CD4-positive, alpha-beta memory T cell (primary cell): ENCODE data around the gene IL6ST. TPM values are rescaled to one million over a fixed set of nuclear protein-coding genes. Genes with fewer than 3 reads are reported as not detected.
"Not testable (repeated sequence)": the region's sequence is repeated elsewhere in the genome, so short reads cannot be mapped to it uniquely, and the experiment has no call there.

Experiments
- CTCF ChIA-PET: fragments of 350-600 bp; sonication (Branson Sonifier 250); formaldehyde crosslinking; loops from one replicate; lab custom pipeline; 2021; ENCODE audit warnings: inconsistent platforms; ENCODE audit not compliant: partially characterized antibody; lab: Charles Lee
- POLR2A ChIA-PET: fragments of 350-600 bp; sonication (Branson Sonifier 250); formaldehyde crosslinking; loops from one replicate; lab custom pipeline; 2021; ENCODE audit not compliant: partially characterized antibody; lab: Charles Lee
- DNase-seq, 5 donors: peaks; one replicate each; pipeline versions ENCODE4 v3.0.0 to v3.0.0-alpha.2; 2020 to 2022; ENCODE audit warnings: mixed read lengths in 1 of 5
- H3K27ac ChIP-seq: one replicate; pipeline ENCODE4 v1.7.0; 2013; ENCODE audit warnings: low read depth, low read length
- H3K27me3 ChIP-seq: 2 replicates; pipeline ENCODE4 v1.7.0; 2013; ENCODE audit warnings: mild to moderate bottlenecking, low read length, moderate library complexity; ENCODE audit not compliant: insufficient read depth
- H3K36me3 ChIP-seq: 2 replicates; pipeline ENCODE4 v1.7.0; 2013; ENCODE audit warnings: mild to moderate bottlenecking, low read length, moderate library complexity; ENCODE audit not compliant: insufficient read depth
- H3K4me1 ChIP-seq: 2 replicates; pipeline ENCODE4 v1.7.0; 2013; ENCODE audit warnings: mild to moderate bottlenecking, low read length, moderate library complexity; ENCODE audit not compliant: insufficient read depth
- H3K4me3 ChIP-seq, 2 donors: one replicate each; pipeline ENCODE4 v1.7.0; 2013; ENCODE audit warnings: low read length in 2 of 2, mild to moderate bottlenecking in 1 of 2
- H3K9me3 ChIP-seq, 2 donors: one replicate each; pipeline ENCODE4 v1.7.0; 2013; ENCODE audit warnings: low read length in 2 of 2, control low read depth in 1 of 2; ENCODE audit not compliant: control insufficient read depth in 1 of 2
- H3K27ac Mint-ChIP-seq, 7 donors: one replicate each; pipeline ENCODE4 v1.8.0; 2020 to 2021; ENCODE audit warnings: mixed read lengths in 7 of 7, mild to moderate bottlenecking in 6 of 7, inconsistent platforms in 3 of 7, moderate library complexity in 3 of 7
- H3K27me3 Mint-ChIP-seq, 2 donors: one replicate each; pipeline ENCODE4 v1.8.0; 2020 to 2021; ENCODE audit warnings: mixed read lengths in 2 of 2
- H3K36me3 Mint-ChIP-seq, 2 donors: one replicate each; pipeline ENCODE4 v1.8.0; 2020 to 2021; ENCODE audit warnings: mixed read lengths in 2 of 2, inconsistent platforms in 1 of 2, mild to moderate bottlenecking in 1 of 2
- H3K4me1 Mint-ChIP-seq, 4 donors: one replicate each; pipeline ENCODE4 v1.8.0; 2020 to 2021; ENCODE audit warnings: mixed read lengths in 4 of 4, mild to moderate bottlenecking in 1 of 4
- H3K4me3 Mint-ChIP-seq, 8 donors: one replicate each; pipeline ENCODE4 v1.8.0; 2020 to 2021; ENCODE audit warnings: mixed read lengths in 8 of 8, mild to moderate bottlenecking in 7 of 8, moderate library complexity in 6 of 8, inconsistent platforms in 3 of 8
- H3K9me3 Mint-ChIP-seq, 8 donors: one replicate each; pipeline ENCODE4 v1.8.0; 2020 to 2021; ENCODE audit warnings: mixed read lengths in 8 of 8, mild to moderate bottlenecking in 5 of 8, inconsistent platforms in 3 of 8, moderate library complexity in 1 of 8
- intact Hi-C: fragments of 100-400 bp; cut with micrococcal nuclease; formaldehyde crosslinking; loops from one replicate; pipeline ENCODE4 v1.15.1; 2023
- polyA plus RNA-seq, 2 donors: library from polyadenylated mRNA; unstranded; fragments of 300-500 nt; fragmentation: Illumina TruSeq; gene quantifications; one replicate each; pipeline ENCODE4 v1.2.3, GENCODE V29; 2021
- total RNA-seq, 2 experiments: library from RNA; stranded (reverse); gene quantifications; one replicate each; pipeline ENCODE4 v1.2.3, GENCODE V29; 2021

IL6ST gene
- total and polyA plus RNA-seq, 4 experiments from 2014 or later = 26.3 to 180 (median 110) TPM

DNA sequence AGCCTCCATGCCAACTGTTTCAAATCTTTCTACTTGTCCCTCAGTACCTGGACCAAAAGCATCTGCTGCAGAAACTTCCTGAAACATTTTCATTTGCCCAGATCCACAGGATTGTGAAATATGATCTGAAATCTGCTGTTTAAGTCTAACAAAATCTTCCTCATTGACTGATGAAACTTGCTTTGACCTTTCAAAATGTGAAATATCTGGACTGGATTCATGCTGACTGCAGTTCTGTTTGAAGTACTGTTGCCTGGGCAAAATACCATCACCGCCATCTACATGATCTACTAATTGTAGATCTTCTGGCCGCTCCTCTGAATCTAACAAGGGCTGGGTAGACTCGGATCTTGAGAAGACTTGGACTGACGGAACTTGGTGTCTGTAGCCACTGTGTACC is 53.6 kb downstream of the IL6ST start:
- H3K4me3 Mint-ChIP-seq, H3K27ac ChIP-seq, H3K27me3 ChIP-seq, intact Hi-C loops, DNase-seq, H3K9me3 ChIP-seq, H3K27me3 Mint-ChIP-seq, POLR2A ChIA-PET, H3K4me1 ChIP-seq, H3K9me3 Mint-ChIP-seq, H3K4me3 ChIP-seq: not testable (repeated sequence)
- Mint-ChIP-seq H3K4me1 (peaks cover 4 to 16% (median 11%) of the 10 kb centered on the region in 4 donors), H3K27ac (peak overlapping the region in 4 of 7 donors; percentile 24 to 63 (median 28)), H3K36me3 (peaks cover 41 to 74% of the 10 kb centered on the region in 2 donors)
- CTCF ChIA-PET = interaction anchor here (1.3 to 1.7 kb wide), 2 partner anchors 249 to 260 kb away, joined by 3 to 9 read pairs; no protein-coding TSS in a partner anchor
- peaks cover 36% of the 10 kb centered on the region for H3K36me3 ChIP-seq

DNA sequence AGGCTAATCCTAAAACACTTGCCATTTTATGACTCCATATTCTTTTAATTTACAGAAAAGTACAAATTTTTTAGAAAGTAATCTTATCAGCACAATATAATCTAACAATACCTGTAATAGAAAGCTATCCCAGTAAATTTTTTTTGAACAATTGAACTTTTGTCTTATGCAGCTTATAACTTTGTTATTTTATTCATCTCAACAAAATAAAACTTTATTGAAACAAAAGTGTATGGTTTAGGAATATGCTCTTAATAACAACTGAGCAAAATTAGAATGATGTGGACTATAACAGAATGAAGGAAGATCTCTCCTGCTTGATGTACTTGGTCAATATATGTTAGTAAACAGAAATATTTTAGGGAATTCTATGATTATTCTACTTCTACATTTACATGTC is 57.2 kb downstream of the IL6ST start:
- peaks cover 30% of the 10 kb centered on the region for H3K36me3 ChIP-seq
- not testable (repeated sequence) for H3K9me3 Mint-ChIP-seq, H3K4me3 Mint-ChIP-seq, H3K4me3 ChIP-seq, H3K27me3 Mint-ChIP-seq, H3K9me3 ChIP-seq, H3K27me3 ChIP-seq, H3K4me1 ChIP-seq, DNase-seq, H3K27ac ChIP-seq
- ChIA-PET CTCF (interaction anchor here (0.8 to 5.3 kb wide), 14 partner anchors 9 to 900 kb away, joined by 3 to 146 read pairs (median 8); no protein-coding TSS in a partner anchor), POLR2A (interaction anchor here (0.6 kb wide), 1 partner anchor 51 kb away, joined by 3 read pairs; no protein-coding TSS in a partner anchor)
- H3K27ac Mint-ChIP-seq = peak overlapping the region in 3 of 7 donors; percentile 13 to 57 (median 24)
- peaks cover 17 to 56% of the 10 kb centered on the region in 2 donors for H3K36me3 Mint-ChIP-seq
- intact Hi-C loops = loop anchor here (2.0 to 5.0 kb wide), 2 partner anchors 41 to 1285 kb away; no protein-coding TSS in a partner anchor
- peaks cover 0 to 11% (median 5%) of the 10 kb centered on the region in 4 donors for H3K4me1 Mint-ChIP-seq

DNA sequence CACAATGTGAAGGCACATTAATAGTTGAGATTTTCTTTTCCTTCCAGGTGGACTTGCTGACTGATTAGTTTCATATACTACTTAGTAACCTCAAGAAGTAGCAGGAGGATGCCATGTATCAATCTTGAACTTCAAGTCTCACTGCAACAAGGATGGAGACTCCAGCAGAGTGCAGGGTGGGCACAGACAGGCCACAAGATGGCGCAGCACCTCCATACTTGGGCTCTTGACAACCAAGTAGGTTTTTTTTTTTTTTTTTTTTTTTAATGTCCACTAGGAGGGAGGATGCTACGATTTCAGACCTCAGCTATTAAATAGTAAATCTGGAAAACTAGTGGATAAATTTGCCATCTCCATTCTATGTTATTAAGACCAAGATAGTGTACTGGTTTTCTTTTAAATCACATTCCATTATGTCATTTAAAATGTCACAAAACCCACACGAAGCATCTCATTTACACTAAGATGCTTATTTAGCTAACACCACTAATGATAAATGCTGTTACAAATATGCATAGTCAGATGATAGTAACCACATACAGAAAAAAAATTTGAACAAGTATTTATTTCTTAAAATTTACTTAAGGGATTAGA is 58.6 kb downstream of the IL6ST start:
- Mint-ChIP-seq H3K4me3 (no peak overlapping the region), H3K4me1 (peaks cover 0 to 8% (median 4%) of the 10 kb centered on the region in 4 donors), H3K27me3 (no peaks in the 10 kb centered on the region), H3K36me3 (peaks cover 14 to 42% of the 10 kb centered on the region in 2 donors), H3K9me3 (peaks cover 0 to 1% (median 0%) of the 10 kb centered on the region in 8 donors), H3K27ac (peak overlapping the region in 4 of 7 donors; percentile 25 to 73 (median 42))
- H3K9me3 ChIP-seq = no peaks in the 10 kb centered on the region
- no peaks in the 10 kb centered on the region for H3K27me3 ChIP-seq
- ChIA-PET CTCF (interaction anchor here (0.6 to 5.3 kb wide), 45 partner anchors 10 to 1289 kb away, joined by 3 to 146 read pairs (median 4); no protein-coding TSS in a partner anchor), POLR2A (interaction anchor here (0.5 to 1.5 kb wide), 3 partner anchors 259 to 887 kb away, joined by 3 to 8 read pairs (median 3); no protein-coding TSS in a partner anchor)
- peaks cover 16% of the 10 kb centered on the region for H3K36me3 ChIP-seq
- H3K27ac ChIP-seq = no peak overlapping the region
- H3K4me1 ChIP-seq = peaks cover 5% of the 10 kb centered on the region
- intact Hi-C loops = loop anchor here (1.0 to 5.0 kb wide), 5 partner anchors 43 to 1286 kb away; no protein-coding TSS in a partner anchor
- H3K4me3 ChIP-seq = no peak overlapping the region
- DNase-seq = peak; percentile 61 to 76 (median 65)

DNA sequence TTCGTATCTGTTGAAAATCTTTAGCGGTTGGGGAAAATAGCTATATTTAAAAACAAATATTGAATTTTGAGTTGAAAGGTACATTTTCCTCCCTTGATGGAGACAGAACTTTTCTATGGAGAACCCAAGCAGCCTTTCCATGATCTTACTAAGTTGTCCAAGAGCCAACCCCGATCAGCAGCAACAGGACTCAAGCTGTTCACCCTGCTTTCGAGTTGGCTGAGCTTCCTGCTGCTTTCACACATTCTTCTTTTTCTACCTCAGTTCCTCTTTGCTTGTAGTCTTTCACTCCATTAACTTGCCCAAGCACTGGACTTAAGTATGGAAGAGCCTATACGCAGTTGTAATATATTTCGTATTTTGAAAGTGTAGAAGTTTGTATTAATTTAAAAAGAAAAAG is 59.4 kb downstream of the IL6ST start:
- no peaks in the 10 kb centered on the region for H3K27me3 ChIP-seq
- Mint-ChIP-seq H3K4me3 (no peak overlapping the region), H3K27ac (peak overlapping the region in 1 of 7 donors; percentile 41), H3K4me1 (peaks cover 0 to 5% (median 4%) of the 10 kb centered on the region in 4 donors), H3K27me3 (no peaks in the 10 kb centered on the region), H3K36me3 (peaks cover 9 to 37% of the 10 kb centered on the region in 2 donors), H3K9me3 (peaks cover 0 to 1% (median 0%) of the 10 kb centered on the region in 8 donors)
- H3K4me1 ChIP-seq = peaks cover 4% of the 10 kb centered on the region
- no peak for DNase-seq
- peaks cover 12% of the 10 kb centered on the region for H3K36me3 ChIP-seq
- intact Hi-C loops = loop anchor here (5.0 kb wide), 1 partner anchor 1287 kb away; no protein-coding TSS in a partner anchor
- H3K4me3 ChIP-seq = no peak overlapping the region
- H3K9me3 ChIP-seq = no peaks in the 10 kb centered on the region
- CTCF ChIA-PET = interaction anchor here (0.8 to 5.3 kb wide), 13 partner anchors 9 to 335 kb away, joined by 3 to 146 read pairs (median 7); no protein-coding TSS in a partner anchor
- POLR2A ChIA-PET = interaction anchor here (1.1 to 1.3 kb wide), 2 partner anchors 59 to 260 kb away, joined by 3 read pairs; partner anchors contain the start of gene IL6ST
- H3K27ac ChIP-seq = no peak overlapping the region

DNA sequence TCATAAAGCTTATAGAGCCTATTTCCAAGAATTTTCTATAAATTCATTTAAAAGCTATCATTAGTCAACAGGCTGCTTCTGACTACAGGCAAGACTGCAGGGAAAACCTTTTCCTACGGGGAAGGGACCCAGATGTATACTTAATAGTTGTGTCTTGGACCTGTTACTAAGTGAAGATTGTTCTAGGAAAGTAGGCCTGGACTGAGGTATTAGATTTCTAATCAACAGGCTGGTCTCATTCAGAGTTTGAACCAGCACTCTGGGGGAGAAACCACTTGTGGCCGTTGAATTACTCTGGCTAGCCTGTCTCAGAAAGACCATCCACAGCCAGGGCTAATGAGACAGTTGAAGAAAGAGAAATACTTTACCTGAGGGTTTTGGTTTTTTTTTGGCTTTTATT is 60.0 kb downstream of the IL6ST start:
- no peak overlapping the region for H3K27ac ChIP-seq
- Mint-ChIP-seq H3K4me1 (peaks cover 2 to 5% (median 4%) of the 10 kb centered on the region in 4 donors), H3K4me3 (no peak overlapping the region), H3K9me3 (peaks cover 0 to 1% (median 0%) of the 10 kb centered on the region in 8 donors), H3K36me3 (peaks cover 9 to 32% of the 10 kb centered on the region in 2 donors), H3K27ac (peak overlapping the region in 1 of 7 donors; percentile 18), H3K27me3 (no peaks in the 10 kb centered on the region)
- no peaks in the 10 kb centered on the region for H3K27me3 ChIP-seq
- ChIA-PET CTCF (interaction anchor here (0.8 to 5.3 kb wide), 10 partner anchors 8 to 336 kb away, joined by 3 to 146 read pairs (median 5); no protein-coding TSS in a partner anchor), POLR2A (interaction anchor here (1.1 kb wide), 1 partner anchor 60 kb away, joined by 3 read pairs; the partner anchor contains the start of gene IL6ST)
- DNase-seq = no peak
- no peak overlapping the region for H3K4me3 ChIP-seq
- H3K4me1 ChIP-seq = no peaks in the 10 kb centered on the region
- intact Hi-C loops = loop anchor here (5.0 kb wide), 1 partner anchor 1288 kb away; no protein-coding TSS in a partner anchor
- peaks cover 12% of the 10 kb centered on the region for H3K36me3 ChIP-seq
- H3K9me3 ChIP-seq = no peaks in the 10 kb centered on the region

DNA sequence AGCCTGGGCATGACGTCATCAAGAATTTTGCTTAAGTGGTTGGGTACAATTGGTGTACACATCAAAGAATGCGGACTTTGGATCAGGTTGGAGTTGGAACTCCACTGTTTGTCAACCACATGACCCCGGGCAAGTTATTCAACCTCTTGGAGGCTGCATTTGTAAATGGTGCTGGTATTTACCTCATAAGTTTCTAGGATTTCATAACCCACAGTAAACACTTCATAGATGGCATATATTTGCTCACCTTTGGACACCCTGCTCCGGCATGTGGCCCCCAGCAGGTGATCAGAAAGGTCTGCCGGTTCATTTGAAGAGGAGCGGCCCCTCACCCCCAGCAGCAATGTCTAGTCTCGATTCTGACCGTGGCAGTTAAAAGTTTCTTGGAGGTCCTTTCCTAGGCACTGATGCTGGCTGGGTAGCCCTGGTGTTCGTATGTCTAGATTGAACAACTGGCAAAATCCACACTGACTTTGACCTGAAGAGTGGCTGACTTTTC is 60.6 kb downstream of the IL6ST start:
- peak overlapping the region in 2 of 7 donors; percentile 18 to 41 for H3K27ac Mint-ChIP-seq
- H3K36me3 ChIP-seq = peaks cover 12% of the 10 kb centered on the region
- H3K4me3 ChIP-seq = no peak overlapping the region
- DNase-seq = no peak
- H3K4me1 ChIP-seq = no peaks in the 10 kb centered on the region
- no peak overlapping the region for H3K27ac ChIP-seq
- CTCF ChIA-PET = interaction anchor here (1.1 to 5.3 kb wide), 4 partner anchors 10 to 267 kb away, joined by 3 to 146 read pairs (median 4); no protein-coding TSS in a partner anchor
- intact Hi-C loops = no loop called here
- H3K36me3 Mint-ChIP-seq = peaks cover 8 to 26% of the 10 kb centered on the region in 2 donors
- no peaks in the 10 kb centered on the region for H3K9me3 ChIP-seq
- POLR2A ChIA-PET = no interaction called here
- no peak overlapping the region for H3K4me3 Mint-ChIP-seq
- peaks cover 0 to 1% (median 0%) of the 10 kb centered on the region in 8 donors for H3K9me3 Mint-ChIP-seq
- H3K4me1 Mint-ChIP-seq = peaks cover 1 to 4% (median 4%) of the 10 kb centered on the region in 4 donors
- H3K27me3 ChIP-seq = no peaks in the 10 kb centered on the region
- no peaks in the 10 kb centered on the region for H3K27me3 Mint-ChIP-seq
